K562 (cell line): Measurements from ENCODE around the gene MAGI3. TPM values are rescaled to one million over a fixed set of nuclear protein-coding genes. Genes with fewer than 3 reads are reported as not detected.

Source experiments
- ATAC-seq: fragments of 200-7000 bp; cut with Tn5 transposase; 3 replicates; pipeline ENCODE4 v1.9.1; 2020; ENCODE audit warnings: moderate library complexity
- BruUV-seq: library from RNA; stranded (reverse); fragments of 400-500 nt; replicated peaks from 2 replicates; lab custom pipeline; 2021; lab: Mats Ljungman, UMichigan
- CTCF ChIA-PET: fragments of 300-600 bp; formaldehyde crosslinking; extraction: SDS; loops from one replicate; lab custom pipeline; 2021; ENCODE audit warnings: low intra/inter-chr PET ratio; lab: Yijun Ruan, JAX
- POLR2A ChIA-PET: fragments of 300-600, 350-650 bp; sonication (Branson Sonifier 250); formaldehyde crosslinking; extraction: SDS; loops from one replicate; lab custom pipeline; 2021; ENCODE audit warnings: antibody characterized with exemption, inconsistent platforms; lab: Yijun Ruan, JAX
- DNase-seq, 4 experiments: peaks; one replicate each; pipeline versions ENCODE4 v3.0.0 to v3.0.0-alpha.2; 2011 to 2018; ENCODE audit warnings: low spot score in 3 of 4, mixed read lengths in 3 of 4; ENCODE audit errors: extremely low read depth in 1 of 4
- FAIRE-seq: peaks from 2 replicates; lab custom pipeline; 2011; peaks lifted over from hg19 to GRCh38; lab: Jason Lieb, UNC
- H2AFZ ChIP-seq: 2 replicates; pipeline ENCODE4 v1.6.0; 2011; ENCODE audit warnings: low read depth, low read length, control low read depth, inconsistent platforms
- H3K27ac ChIP-seq: fragments of 200-600 bp; 3 replicates; pipeline ENCODE4 v1.8.0; 2011; ENCODE audit warnings: low read depth, mild to moderate bottlenecking, control low read depth, inconsistent platforms, low read length, moderate library complexity, mixed read lengths; ENCODE audit errors: extremely low read depth
- H3K27me3 ChIP-seq, 2 experiments: fragments of 300-600 bp in 1 of 2; 2 replicates in 1 of 2; 3 replicates in 1 of 2; pipeline versions ENCODE4 v1.6.0 to v1.8.0; 2011; ENCODE audit warnings: inconsistent platforms in 2 of 2, low read length in 2 of 2, mild to moderate bottlenecking in 1 of 2, mixed read lengths in 1 of 2, moderate library complexity in 1 of 2; ENCODE audit not compliant: control insufficient read depth in 2 of 2, insufficient read depth in 2 of 2
- H3K36me3 ChIP-seq: fragments of 300-600 bp; 3 replicates; pipeline ENCODE4 v1.8.0; 2011; ENCODE audit warnings: mild to moderate bottlenecking, low read length, inconsistent platforms; ENCODE audit not compliant: control insufficient read depth, insufficient read depth
- H3K4me1 ChIP-seq, 2 experiments: fragments of 200-600 bp in 1 of 2; replicated peaks in 1 of 2; 2 replicates in 1 of 2; 3 replicates in 1 of 2; pipeline versions ENCODE4 v1.5.1 to v1.8.0; 2011; ENCODE audit warnings: inconsistent platforms in 2 of 2, low read length in 2 of 2, mild to moderate bottlenecking in 1 of 2, mixed read lengths in 1 of 2, moderate library complexity in 1 of 2; ENCODE audit not compliant: control insufficient read depth in 2 of 2, insufficient read depth in 2 of 2
- H3K4me2 ChIP-seq: 2 replicates; pipeline ENCODE4 v1.6.1; 2011; ENCODE audit warnings: low read length, control low read depth, inconsistent platforms, mixed read lengths; ENCODE audit not compliant: insufficient read depth
- H3K4me3 ChIP-seq: fragments of 200-600 bp; sonication (generic), shearing (Covaris generic); 2 replicates; pipeline ENCODE4 v1.5.1; 2016; ENCODE audit warnings: control low read depth, inconsistent platforms
- H3K79me2 ChIP-seq: fragments of 200-600 bp; 3 replicates; pipeline ENCODE4 v1.8.0; 2011; ENCODE audit warnings: low read length, inconsistent platforms; ENCODE audit not compliant: control insufficient read depth, insufficient read depth
- H3K9ac ChIP-seq, 2 experiments: 2 replicates each; pipeline versions ENCODE4 v1.6.0 to v1.6.1; 2011; ENCODE audit warnings: low read depth in 2 of 2, low read length in 2 of 2, control low read depth in 1 of 2, inconsistent platforms in 1 of 2, mild to moderate bottlenecking in 1 of 2, mixed read lengths in 1 of 2; ENCODE audit not compliant: insufficient read depth in 1 of 2
- H3K9me1 ChIP-seq: one replicate; pipeline ENCODE4 v1.6.0; 2011; ENCODE audit warnings: inconsistent platforms, mild to moderate bottlenecking, low read length, moderate library complexity; ENCODE audit not compliant: control insufficient read depth, insufficient read depth
- H3K9me3 ChIP-seq: replicated peaks from 2 replicates; pipeline ENCODE4 v1.5.1; 2011; ENCODE audit warnings: low read depth, low read length, inconsistent platforms; ENCODE audit not compliant: control insufficient read depth, insufficient read depth
- H4K20me1 ChIP-seq: replicated peaks from 2 replicates; pipeline ENCODE4 v1.6.1; 2011; ENCODE audit warnings: low read length, inconsistent platforms, mixed read lengths; ENCODE audit not compliant: control insufficient read depth, insufficient read depth
- BACH1 ChIP-seq: fragments of 200-800 bp; sonication (Bioruptor generic); IDR thresholded peaks from 2 replicates; pipeline ENCODE4 v1.6.1; 2016; ENCODE audit warnings: missing genetic modification characterization, missing compliant biosample characterization
- CXXC5 ChIP-seq: fragments of 250-450 bp; sonication (Bioruptor Pico); IDR thresholded peaks from 2 replicates; pipeline ENCODE4 v1.8.0; 2022; ENCODE audit warnings: inconsistent platforms, mild to moderate bottlenecking, moderate library complexity
- FIP1L1 ChIP-seq: fragments of 200-400 bp; formaldehyde crosslinking; IDR thresholded peaks from 2 replicates; pipeline ENCODE4 v1.6.1; 2018; ENCODE audit warnings: mild to moderate bottlenecking, low read depth, low read length; ENCODE audit not compliant: poor library complexity, severe bottlenecking
- FOXP4 ChIP-seq: sonication (generic); formaldehyde crosslinking; IDR thresholded peaks from 2 replicates; pipeline ENCODE4 v1.8.0; 2022; ENCODE audit warnings: mild to moderate bottlenecking, missing genetic modification reagents, borderline replicate concordance
- HNRNPL ChIP-seq: fragments of 200-400 bp; formaldehyde crosslinking; IDR thresholded peaks from 2 replicates; pipeline ENCODE4 v1.6.1; 2017; ENCODE audit warnings: low read depth, mild to moderate bottlenecking, low read length
- KDM5B ChIP-seq: fragments of 200-600 bp; sonication (generic); IDR thresholded peaks from 2 replicates; pipeline ENCODE4 v1.6.1; 2012; ENCODE audit warnings: low read depth, mild to moderate bottlenecking, moderate library complexity, low read length, control low read depth, inconsistent platforms; ENCODE audit not compliant: insufficient replicate concordance
- NUFIP1 ChIP-seq: fragments of 450-650 bp; IDR thresholded peaks from 2 replicates; pipeline ENCODE4 v1.6.1; 2018; ENCODE audit not compliant: partially characterized antibody
- PRPF4 ChIP-seq: fragments of 200-400 bp; formaldehyde crosslinking; IDR thresholded peaks from one replicate; pipeline ENCODE4 v1.6.1; 2017; ENCODE audit warnings: low read length, low read depth, mild to moderate bottlenecking; ENCODE audit not compliant: insufficient read depth, poor library complexity, severe bottlenecking
- RBBP5 ChIP-seq: fragments of 200-600 bp; sonication (generic); IDR thresholded peaks from 2 replicates; pipeline ENCODE4 v1.6.1; 2012; ENCODE audit warnings: borderline replicate concordance, mild to moderate bottlenecking, low read length, control low read depth, inconsistent platforms; ENCODE audit not compliant: insufficient read depth, poor library complexity, severe bottlenecking
- RBM34 ChIP-seq: fragments of 200-400 bp; formaldehyde crosslinking; IDR thresholded peaks from 2 replicates; pipeline ENCODE4 v1.6.1; 2018; ENCODE audit warnings: low read length, borderline replicate concordance; ENCODE audit not compliant: insufficient read depth
- SAP30 ChIP-seq: fragments of 200-600 bp; sonication (generic); IDR thresholded peaks from 2 replicates; pipeline ENCODE4 v1.6.1; 2012; ENCODE audit warnings: borderline replicate concordance, low read depth, mild to moderate bottlenecking, moderate library complexity, low read length, control low read depth, inconsistent platforms; ENCODE audit not compliant: insufficient read depth, poor library complexity, severe bottlenecking
- TFAP4 ChIP-seq: sonication (generic); formaldehyde crosslinking; IDR thresholded peaks from 2 replicates; pipeline ENCODE4 v1.8.0; 2022; ENCODE audit warnings: missing genetic modification reagents, mild to moderate bottlenecking, moderate library complexity, borderline replicate concordance
- TRIM24 ChIP-seq, 2 experiments: fragments of 450-650 bp; IDR thresholded peaks; 2 replicates each; pipeline ENCODE4 v1.6.1; 2016
- ZFP36 ChIP-seq: fragments of 150-350 bp; IDR thresholded peaks from 2 replicates; pipeline ENCODE4 v1.6.1; 2018; ENCODE audit warnings: low read length, low read depth; ENCODE audit not compliant: partially characterized antibody
- ZNF133 ChIP-seq: fragments of 250-450 bp; sonication (Bioruptor Pico); IDR thresholded peaks from 2 replicates; pipeline ENCODE4 v1.4.0; 2020; ENCODE audit warnings: mild to moderate bottlenecking
- ZNF717 ChIP-seq: fragments of 250-450 bp; sonication (Bioruptor Pico); IDR thresholded peaks from 2 replicates; pipeline ENCODE4 v1.5.0; 2021
- ZNF780A ChIP-seq: fragments of 250-450 bp; sonication (Bioruptor Pico); IDR thresholded peaks from 2 replicates; pipeline ENCODE4 v1.5.0; 2021; ENCODE audit warnings: mild to moderate bottlenecking
- WGBS: fragments of 100-300 bp; shearing (Covaris generic); methylation state at CpG from one replicate; pipeline ENCODE4 v1.1.6; 2016; ENCODE audit warnings: low coverage, mixed read lengths; ENCODE audit not compliant: insufficient coverage; ENCODE audit errors: missing lambda C conversion rate; 5-methylcytosine and 5-hydroxymethylcytosine counted together
- in situ Hi-C: fragments of 300-500 bp; cut with MboI; formaldehyde crosslinking; loops from 4 replicates; pipeline ENCODE4 v1.15.0; 2018; ENCODE audit warnings: inconsistent platforms, mixed read lengths
- intact Hi-C: fragments of 100-400 bp; cut with micrococcal nuclease; formaldehyde crosslinking; loops from 2 replicates; pipeline ENCODE4 v1.14.2; 2022
- polyA plus RNA-seq, 8 experiments: library from polyadenylated mRNA; depleted of rRNA in 4 of 8; stranded (reverse) in 5 of 8; unstranded in 3 of 8; fragments of >200 nt; fragmentation: Nextera tagmentation in 2 of 8; fragmentation: Illumina TruSeq in 1 of 8; extraction: Ambion mirVana in 2 of 8; extraction: Trizol in 1 of 8; gene quantifications; 2 replicates each; pipeline versions ENCODE4 v1.2.1 to v1.2.3, GENCODE V29; 2011 to 2014; ENCODE audit warnings: inconsistent platforms in 1 of 8, missing spikeins in 1 of 8
- total RNA-seq, 7 experiments: library from RNA; depleted of rRNA in 6 of 7; stranded (reverse); fragments of >200 nt in 6 of 7; fragmentation: Illumina TruSeq in 2 of 7; extraction: Trizol in 2 of 7; gene quantifications; 2 replicates each; pipeline versions ENCODE4 v1.2.1 to v1.2.3, GENCODE V29; 2011 to 2021; ENCODE audit warnings: low replicate concordance in 1 of 7

The MAGI3 gene
- total and polyA plus RNA-seq, 9 of the 15 experiments (the other 6 are each of a cell fraction or from before 2014, with no cell fraction given) = 1.0 to 8.6 (median 5.5) TPM

DNA sequence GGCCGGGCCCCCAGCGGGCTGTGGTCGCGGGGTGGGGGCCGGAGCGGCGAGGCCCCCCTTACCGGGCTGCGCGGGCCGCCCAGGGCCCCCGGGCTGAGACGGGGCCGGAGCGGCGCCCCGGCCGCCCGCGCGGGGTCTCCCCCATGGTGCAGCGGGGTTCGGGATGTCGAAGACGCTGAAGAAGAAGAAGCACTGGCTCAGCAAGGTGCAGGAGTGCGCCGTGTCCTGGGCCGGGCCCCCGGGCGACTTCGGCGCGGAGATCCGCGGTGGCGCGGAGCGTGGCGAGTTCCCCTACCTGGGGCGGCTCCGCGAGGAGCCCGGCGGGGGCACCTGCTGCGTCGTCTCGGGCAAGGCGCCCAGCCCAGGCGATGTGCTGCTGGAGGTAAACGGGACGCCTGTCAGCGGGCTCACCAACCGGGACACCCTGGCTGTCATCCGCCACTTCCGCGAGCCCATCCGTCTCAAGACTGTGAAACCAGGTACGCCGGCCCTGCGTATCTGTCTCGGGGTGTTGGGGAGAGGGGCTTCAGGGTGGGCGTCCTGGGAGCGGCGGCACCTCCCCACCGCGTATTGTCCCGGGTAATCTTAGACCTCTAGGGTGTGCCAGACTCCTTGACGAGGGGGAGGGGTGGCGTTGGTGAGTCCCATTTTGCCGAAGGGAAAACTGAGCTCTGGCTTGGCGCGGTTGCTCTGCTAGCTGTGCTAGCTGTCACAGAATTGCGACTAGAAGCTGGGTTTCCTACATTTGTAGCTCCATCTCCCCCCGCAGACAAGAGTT lies 745 bp downstream of the MAGI3 start:
- Histone ChIP-seq H3K4me1 (peaks cover 17 to 23% of the 10 kb centered on the region in 2 experiments; a peak in 4 of 5 replicates), H3K9ac (peak overlapping the region; percentile 61 to 93; a peak in 3 of 4 replicates), H3K9me3 (no peaks in the 10 kb centered on the region), H3K27me3 (peaks cover 6 to 13% of the 10 kb centered on the region in 2 experiments; a peak in 4 of 5 replicates), H3K9me1 (no peaks in the 10 kb centered on the region), H4K20me1 (peaks cover 8% of the 10 kb centered on the region), H3K79me2 (0 out of 3 replicates have a peak, but pooled peaks cover 3% of the 10 kb centered on the region), H2AFZ (peak overlapping the region; percentile 91), H3K4me2 (peak overlapping the region; percentile 87), H3K36me3 (no peaks in the 10 kb centered on the region), H3K27ac (peak overlapping the region; percentile 52; the same call in 2 of the 3 replicates), H3K4me3 (peak overlapping the region; percentile 55)
- intact Hi-C loops = loop anchor here (1.0 to 5.0 kb wide), 2 partner anchors 250 to 286 kb away; no protein-coding TSS in a partner anchor
- ATAC-seq (peak; percentile 6), DNase-seq (peak; percentile 21 to 53 (median 37)), FAIRE-seq (no peak)
- no TSS peak for BruUV-seq
- 2% methylated on average over 62 of the region's 74 CpGs for WGBS
- ChIA-PET POLR2A (interaction anchor here (0.6 to 1.4 kb wide), 7 partner anchors 11 to 491 kb away, joined by 3 to 6 read pairs (median 3); no protein-coding TSS in a partner anchor), CTCF (interaction anchor here (0.6 kb wide), 1 partner anchor 558 kb away, joined by 3 read pairs; no protein-coding TSS in a partner anchor)
- in situ Hi-C loops = no loop called here
- TF ChIP-seq TRIM24 (IDR thresholded peaks at IDR 0.05) (0 out of 4 replicates have a peak, but pooled peaks of 1 of the 2 experiments have one; percentile 9), NUFIP1 (no peak), FOXP4 (CRISPR knock-in tag) (no peak), KDM5B (peak; percentile 51), PRPF4 (no peak), FIP1L1 (peak; percentile 26), RBM34 (no peak), SAP30 (peak; percentile 37), BACH1 (tag) (no peak), TFAP4 (CRISPR knock-in tag) (peak; percentile 21; the same call in 1 of the 2 replicates), ZFP36 (peak; percentile 50), ZNF133 (CRISPR knock-in tag) (0 out of 2 replicates have a peak, but pooled peaks have one; percentile 23), HNRNPL (0 out of 2 replicates have a peak, but pooled peaks have one; percentile 34), CXXC5 (CRISPR knock-in tag) (peak; percentile 37), RBBP5 (peak; percentile 59), ZNF717 (CRISPR knock-in tag) (no peak), ZNF780A (CRISPR knock-in tag) (no peak)
